Measurements from ENCODE around the gene C1orf21. TPM values are rescaled to one million over a fixed set of nuclear protein-coding genes. Genes with fewer than 3 reads are reported as not detected.

C1orf21 gene
- total and polyA plus RNA-seq, 2 donors (not counting 3 experiments of a cell fraction or from before 2014, with no cell fraction given) = 0.79 to 8.5 TPM

- H3K36me3 ChIP-seq (ENCODE audit: control insufficient read depth in 2 of 2, extremely low read depth in 1 of 2, insufficient read depth in 2 of 2, low read length in 2 of 2) = no peaks in the 10 kb centered on the region
- H3K4me1 ChIP-seq (ENCODE audit: control insufficient read depth, extremely low read depth, insufficient read depth, low read length) = no peaks in the 10 kb centered on the region
- intact Hi-C loops (cut with micrococcal nuclease) = no loop called here
- POLR2A ChIA-PET = no interaction called here
- no TSS peak for BruUV-seq (replicated peaks)
- H3K27ac ChIP-seq (ENCODE audit: insufficient read depth, low read depth, low read length) = no peak overlapping the region
- H3K9me3 ChIP-seq (replicated peaks; ENCODE audit: control insufficient read depth, insufficient read depth, low read length) = no peaks in the 10 kb centered on the region
- H3K4me2 ChIP-seq (ENCODE audit: insufficient read depth, low read length) = no peak overlapping the region
- no peak for FAIRE-seq
- H3K4me3 ChIP-seq (replicated peaks in 1 of 3; ENCODE audit: insufficient read depth in 1 of 3, low read depth in 1 of 3, low read length in 3 of 3) = no peak overlapping the region
- H3K27me3 ChIP-seq (ENCODE audit: control insufficient read depth in 2 of 2, insufficient read depth in 2 of 2, low read length in 2 of 2) = no peaks in the 10 kb centered on the region
- TF ChIP-seq POLR2AphosphoS5 (IDR thresholded peaks at IDR 0.05; ENCODE audit: insufficient read depth, low read depth, low read length) (no peak), GATA2 (IDR thresholded peaks at IDR 0.05; ENCODE audit: insufficient read depth, insufficient read length, low read depth, low read length) (no peak), MYC (IDR thresholded peaks at IDR 0.05; ENCODE audit: low read depth, low read length) (no peak), FOS (IDR thresholded peaks at IDR 0.05; ENCODE audit: borderline replicate concordance, insufficient read depth, low read length) (no peak)
- TF ChIP-seq, protein P1, sequence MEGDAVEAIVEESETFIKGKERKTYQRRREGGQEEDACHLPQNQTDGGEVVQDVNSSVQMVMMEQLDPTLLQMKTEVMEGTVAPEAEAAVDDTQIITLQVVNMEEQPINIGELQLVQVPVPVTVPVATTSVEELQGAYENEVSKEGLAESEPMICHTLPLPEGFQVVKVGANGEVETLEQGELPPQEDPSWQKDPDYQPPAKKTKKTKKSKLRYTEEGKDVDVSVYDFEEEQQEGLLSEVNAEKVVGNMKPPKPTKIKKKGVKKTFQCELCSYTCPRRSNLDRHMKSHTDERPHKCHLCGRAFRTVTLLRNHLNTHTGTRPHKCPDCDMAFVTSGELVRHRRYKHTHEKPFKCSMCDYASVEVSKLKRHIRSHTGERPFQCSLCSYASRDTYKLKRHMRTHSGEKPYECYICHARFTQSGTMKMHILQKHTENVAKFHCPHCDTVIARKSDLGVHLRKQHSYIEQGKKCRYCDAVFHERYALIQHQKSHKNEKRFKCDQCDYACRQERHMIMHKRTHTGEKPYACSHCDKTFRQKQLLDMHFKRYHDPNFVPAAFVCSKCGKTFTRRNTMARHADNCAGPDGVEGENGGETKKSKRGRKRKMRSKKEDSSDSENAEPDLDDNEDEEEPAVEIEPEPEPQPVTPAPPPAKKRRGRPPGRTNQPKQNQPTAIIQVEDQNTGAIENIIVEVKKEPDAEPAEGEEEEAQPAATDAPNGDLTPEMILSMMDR (IDR thresholded peaks at IDR 0.05; ENCODE audit: extremely low read depth in 1 of 2, insufficient read depth in 1 of 2, low read depth in 1 of 2, low read length in 2 of 2) = no peak
- H3K9me1 ChIP-seq (replicated peaks; ENCODE audit: control insufficient read depth, extremely low read depth, insufficient read depth, low read length) = no peaks in the 10 kb centered on the region
- H2AFZ ChIP-seq (ENCODE audit: low read depth, low read length) = no peak overlapping the region
- H3K79me2 ChIP-seq (ENCODE audit: control insufficient read depth, insufficient read depth, low read length) = no peaks in the 10 kb centered on the region
- no peak overlapping the region for H3K9ac ChIP-seq (replicated peaks; ENCODE audit: extremely low read depth, insufficient read depth, low read length)
- CTCF ChIA-PET = interaction anchor here (0.6 kb wide), 1 partner anchor 14 kb away, joined by 4 read pairs; no protein-coding TSS in a partner anchor
- dilution Hi-C loops (cut with MboI; ENCODE audit: extremely low pct_ligation_motif_present, low sequenced_read_pairs) = no loop called here
- no peaks in the 10 kb centered on the region for H4K20me1 ChIP-seq (replicated peaks; ENCODE audit: control insufficient read depth, extremely low read depth, insufficient read depth, low read length)
- DNase-seq (ENCODE audit: low read depth, low spot score) = no peak
Measured at GRCh38 chr1:184437291-184437690, 50.5 kb downstream of the C1orf21 start.

DNA sequence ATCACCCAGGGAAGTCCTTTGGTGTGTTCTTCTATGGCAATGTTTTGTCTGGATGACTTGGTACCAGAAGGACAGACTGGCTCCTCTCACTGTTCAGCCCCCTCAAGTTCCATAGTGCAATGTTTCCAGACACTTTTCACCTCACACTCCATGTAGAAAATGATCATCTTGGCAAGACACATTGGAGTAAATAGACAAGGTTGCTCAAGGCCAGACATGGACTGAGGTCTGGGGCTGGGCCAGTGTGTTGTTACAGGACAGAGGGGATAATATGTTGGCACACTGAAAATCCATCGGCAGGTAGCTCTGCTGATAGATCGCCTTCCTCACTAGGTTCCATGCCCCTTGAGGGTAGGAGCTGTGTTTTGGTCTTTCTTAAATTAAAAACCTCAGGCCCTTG is 51.5 kb downstream of the C1orf21 start:
- Histone ChIP-seq H3K9me1 (replicated peaks; ENCODE audit: control insufficient read depth, extremely low read depth, insufficient read depth, low read length) (no peaks in the 10 kb centered on the region), H3K79me2 (ENCODE audit: control insufficient read depth, insufficient read depth, low read length) (no peaks in the 10 kb centered on the region), H3K4me3 (replicated peaks in 1 of 3; ENCODE audit: insufficient read depth in 1 of 3, low read depth in 1 of 3, low read length in 3 of 3) (no peak overlapping the region), H3K9ac (replicated peaks; ENCODE audit: extremely low read depth, insufficient read depth, low read length) (no peak overlapping the region), H3K4me1 (ENCODE audit: control insufficient read depth, extremely low read depth, insufficient read depth, low read length) (no peaks in the 10 kb centered on the region), H2AFZ (ENCODE audit: low read depth, low read length) (no peak overlapping the region), H3K27ac (ENCODE audit: insufficient read depth, low read depth, low read length) (no peak overlapping the region), H3K36me3 (ENCODE audit: control insufficient read depth in 2 of 2, extremely low read depth in 1 of 2, insufficient read depth in 2 of 2, low read length in 2 of 2) (no peaks in the 10 kb centered on the region), H3K4me2 (ENCODE audit: insufficient read depth, low read length) (no peak overlapping the region), H4K20me1 (replicated peaks; ENCODE audit: control insufficient read depth, extremely low read depth, insufficient read depth, low read length) (no peaks in the 10 kb centered on the region), H3K9me3 (replicated peaks; ENCODE audit: control insufficient read depth, insufficient read depth, low read length) (no peaks in the 10 kb centered on the region), H3K27me3 (ENCODE audit: control insufficient read depth in 2 of 2, insufficient read depth in 2 of 2, low read length in 2 of 2) (no peaks in the 10 kb centered on the region)
- no peak for DNase-seq (ENCODE audit: low read depth, low spot score)
- intact Hi-C loops (cut with micrococcal nuclease) = no loop called here
- ChIA-PET CTCF (interaction anchor here (0.8 kb wide), 1 partner anchor 15 kb away, joined by 3 read pairs; no protein-coding TSS in a partner anchor), POLR2A (no interaction called here)
- BruUV-seq (replicated peaks) = no TSS peak
- dilution Hi-C loops (cut with MboI; ENCODE audit: extremely low pct_ligation_motif_present, low sequenced_read_pairs) = no loop called here
- TF ChIP-seq EZH2 (IDR thresholded peaks at IDR 0.05; ENCODE audit: borderline replicate concordance, low read depth, low read length, severe bottlenecking) (no peak), POLR2AphosphoS5 (IDR thresholded peaks at IDR 0.05; ENCODE audit: insufficient read depth, low read depth, low read length) (no peak), JUN (IDR thresholded peaks at IDR 0.05; ENCODE audit: borderline replicate concordance, insufficient read depth, insufficient read length, low read depth) (no peak), POLR2A (IDR thresholded peaks at IDR 0.05; ENCODE audit: low read depth, low read length) (no peak), FOS (IDR thresholded peaks at IDR 0.05; ENCODE audit: borderline replicate concordance, insufficient read depth, low read length) (no peak), GATA2 (IDR thresholded peaks at IDR 0.05; ENCODE audit: insufficient read depth, insufficient read length, low read depth, low read length) (no peak), MAX (IDR thresholded peaks at IDR 0.05; ENCODE audit: insufficient read depth, insufficient read length) (no peak), MYC (IDR thresholded peaks at IDR 0.05; ENCODE audit: low read depth, low read length) (no peak)
- TF ChIP-seq, protein P1 (IDR thresholded peaks at IDR 0.05; ENCODE audit: extremely low read depth in 1 of 2, insufficient read depth in 1 of 2, low read depth in 1 of 2, low read length in 2 of 2) = no peak
- no peak for FAIRE-seq
